ENCODE data around the gene HAPLN3. TPM values are rescaled to one million over a fixed set of nuclear protein-coding genes. Genes with fewer than 3 reads are reported as not detected.

The HAPLN3 gene
- total RNA-seq, 1 donor from 2014 or later: 2.7 TPM

DNA sequence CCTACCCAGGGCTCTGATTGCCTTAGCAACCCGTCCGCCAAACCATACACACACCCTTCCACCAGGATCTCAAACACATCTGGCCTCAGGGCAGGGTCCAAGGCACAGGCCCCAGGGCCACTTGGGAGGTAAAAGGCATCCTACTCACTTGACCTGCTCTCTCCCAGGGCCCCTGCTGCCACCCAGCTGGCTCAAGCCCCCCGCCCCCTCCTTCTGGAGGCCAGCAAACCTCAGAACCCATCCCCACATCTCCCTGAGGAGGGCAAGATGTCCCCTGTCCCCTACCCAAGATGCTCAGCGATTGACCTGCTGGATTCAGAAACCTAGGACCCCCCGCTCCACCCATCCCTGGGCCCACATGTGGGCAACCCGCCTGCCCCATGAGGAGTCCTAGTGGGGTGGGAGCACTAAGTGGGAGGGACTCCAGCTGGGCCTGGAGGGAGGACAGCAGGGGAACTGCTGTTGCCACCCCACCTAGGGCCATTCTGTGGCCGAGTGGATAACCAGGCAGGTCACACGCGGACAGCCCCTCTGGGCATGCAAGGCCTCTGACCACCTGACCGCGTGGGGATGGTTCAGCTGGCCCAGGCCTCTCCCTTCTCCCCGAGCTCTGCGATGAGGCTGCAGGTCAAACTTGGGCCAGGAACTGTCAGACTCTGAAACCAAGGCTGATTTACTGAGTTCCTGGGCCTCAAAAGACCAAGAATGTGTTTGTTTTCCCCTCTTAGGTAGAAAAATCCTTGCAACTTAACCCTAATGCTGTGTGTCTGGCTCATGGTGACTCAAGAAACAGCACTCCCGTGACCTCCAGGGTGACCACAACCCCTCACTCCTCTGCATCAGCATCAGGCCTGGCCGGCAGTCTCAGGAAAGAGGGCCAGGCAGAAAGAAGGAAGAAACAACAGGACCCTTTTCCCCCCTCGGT lies 13.6 kb upstream of the HAPLN3 start:
- H3K4me1 Mint-ChIP-seq: peaks cover 39% of the 10 kb centered on the region
- DNase-seq (ENCODE audit: low spot score): no peak
- no peaks in the 10 kb centered on the region for H3K9me3 Mint-ChIP-seq
- peak overlapping the region; percentile 50 for H3K27ac Mint-ChIP-seq
- Histone ChIP-seq H3K79me2 (ENCODE audit: low read depth) (peaks cover 33% of the 10 kb centered on the region), H3F3A (ENCODE audit: low read depth) (peaks cover 33% of the 10 kb centered on the region), H3K27me3 (no peaks in the 10 kb centered on the region), H3K4me3 (no peak overlapping the region), H3K27ac (no peak overlapping the region), H3K4me2 (no peak overlapping the region), H3K9ac (no peak overlapping the region), H3K36me3 (no peaks in the 10 kb centered on the region), H2AFZ (replicated peaks) (no peak overlapping the region), H4K20me1 (ENCODE audit: low read depth) (peaks cover 23% of the 10 kb centered on the region), H3K9me3 (ENCODE audit: low read depth) (no peaks in the 10 kb centered on the region), H3K4me1 (peaks cover 18% of the 10 kb centered on the region)
- peaks cover 17% of the 10 kb centered on the region for H3K36me3 Mint-ChIP-seq
- TF ChIP-seq EZH2phosphoT487 (IDR thresholded peaks at IDR 0.05) (no peak), CTCF (IDR thresholded peaks at IDR 0.05) (no peak), EZH2 (IDR thresholded peaks at IDR 0.05) (no peak)
- H3K27me3 Mint-ChIP-seq (ENCODE audit: insufficient read depth, low read depth): no peaks in the 10 kb centered on the region
- no peak overlapping the region for H3K4me3 Mint-ChIP-seq

- no peak overlapping the region for H2AFZ ChIP-seq (replicated peaks)
- peaks cover 20% of the 10 kb centered on the region for H3K36me3 Mint-ChIP-seq
- H3K27ac ChIP-seq: no peak overlapping the region
- peaks cover 23% of the 10 kb centered on the region for H4K20me1 ChIP-seq (ENCODE audit: low read depth)
- no peak for TF ChIP-seq EZH2phosphoT487 (IDR thresholded peaks at IDR 0.05)
- no peak for TF ChIP-seq EZH2 (IDR thresholded peaks at IDR 0.05)
- no peak for TF ChIP-seq CTCF (IDR thresholded peaks at IDR 0.05)
- no peaks in the 10 kb centered on the region for H3K27me3 ChIP-seq
- H3K9me3 ChIP-seq (ENCODE audit: low read depth): no peaks in the 10 kb centered on the region
- H3K27ac Mint-ChIP-seq: peak overlapping the region; percentile 62
- H3K27me3 Mint-ChIP-seq (ENCODE audit: insufficient read depth, low read depth): no peaks in the 10 kb centered on the region
- peaks cover 18% of the 10 kb centered on the region for H3K4me1 ChIP-seq
- no peak for DNase-seq (ENCODE audit: low spot score)
- peaks cover 33% of the 10 kb centered on the region for H3K79me2 ChIP-seq (ENCODE audit: low read depth)
- peaks cover 32% of the 10 kb centered on the region for H3K4me1 Mint-ChIP-seq
- H3F3A ChIP-seq (ENCODE audit: low read depth): peaks cover 25% of the 10 kb centered on the region
- no peaks in the 10 kb centered on the region for H3K9me3 Mint-ChIP-seq
- no peaks in the 10 kb centered on the region for H3K36me3 ChIP-seq
- no peak overlapping the region for H3K4me3 Mint-ChIP-seq
- H3K4me2 ChIP-seq: no peak overlapping the region
- H3K4me3 ChIP-seq: no peak overlapping the region
- no peak overlapping the region for H3K9ac ChIP-seq
Measured at GRCh38 chr15:88908123-88908522, 12.8 kb upstream of the HAPLN3 start.

- peaks cover 29% of the 10 kb centered on the region for H3K79me2 ChIP-seq (ENCODE audit: low read depth)
- H3K9me3 Mint-ChIP-seq: no peaks in the 10 kb centered on the region
Measured at GRCh38 chr15:88907111-88907510, 11.8 kb upstream of the HAPLN3 start.

More at GRCh38 chr15:88907111-88907510, 11.8 kb upstream of the HAPLN3 start:
- TF ChIP-seq CTCF (IDR thresholded peaks at IDR 0.05): no peak
- no peak for TF ChIP-seq EZH2 (IDR thresholded peaks at IDR 0.05)
- no peak for TF ChIP-seq EZH2phosphoT487 (IDR thresholded peaks at IDR 0.05)
- H3K9ac ChIP-seq: no peak overlapping the region
- peaks cover 31% of the 10 kb centered on the region for H3K4me1 Mint-ChIP-seq
- no peak overlapping the region for H3K4me3 ChIP-seq
- no peak overlapping the region for H2AFZ ChIP-seq (replicated peaks)
- no peaks in the 10 kb centered on the region for H3K9me3 ChIP-seq (ENCODE audit: low read depth)
- H3K27ac Mint-ChIP-seq: no peak overlapping the region
- no peaks in the 10 kb centered on the region for H3K27me3 ChIP-seq
- peaks cover 22% of the 10 kb centered on the region for H3K36me3 Mint-ChIP-seq
- H3K36me3 ChIP-seq: no peaks in the 10 kb centered on the region
- no peaks in the 10 kb centered on the region for H3K27me3 Mint-ChIP-seq (ENCODE audit: insufficient read depth, low read depth)
- H4K20me1 ChIP-seq (ENCODE audit: low read depth): peaks cover 23% of the 10 kb centered on the region
- H3K27ac ChIP-seq: no peak overlapping the region
- peaks cover 15% of the 10 kb centered on the region for H3F3A ChIP-seq (ENCODE audit: low read depth)
- DNase-seq (ENCODE audit: low spot score): no peak
- H3K4me2 ChIP-seq: no peak overlapping the region
- H3K4me1 ChIP-seq: peaks cover 18% of the 10 kb centered on the region
- H3K4me3 Mint-ChIP-seq: no peak overlapping the region
